H1 (cell line): ENCODE data around the gene TPRG1L. TPM values are rescaled to one million over a fixed set of nuclear protein-coding genes. Genes with fewer than 3 reads are reported as not detected.

Experiments used
- CTCF ChIA-PET: fragments of 300-600 bp; sonication (Branson Sonifier 250); formaldehyde crosslinking; loops from one replicate; lab custom pipeline; 2021; ENCODE audit not compliant: partially characterized antibody; lab: Charles Lee
- POLR2A ChIA-PET: fragments of 300-600 bp; sonication (Branson Sonifier 250); formaldehyde crosslinking; loops from one replicate; lab custom pipeline; 2021; ENCODE audit warnings: inconsistent platforms; ENCODE audit not compliant: partially characterized antibody; lab: Charles Lee
- DNase-seq, 2 experiments: peaks; one replicate each; pipeline versions ENCODE4 v3.0.0 to v3.0.0-alpha.2; 2010 to 2022; ENCODE audit warnings: low spot score in 2 of 2, low read depth in 1 of 2, mixed read lengths in 1 of 2
- FAIRE-seq: peaks from 2 replicates; lab custom pipeline; 2011; peaks lifted over from hg19 to GRCh38; lab: Jason Lieb, UNC
- H2AFZ ChIP-seq: 2 replicates; pipeline ENCODE4 v1.8.1; 2012; ENCODE audit warnings: low read length, inconsistent platforms
- H2AK5ac ChIP-seq: 2 replicates; pipeline ENCODE4 v1.6.1; 2013; ENCODE audit warnings: low read depth, low read length
- H2BK120ac ChIP-seq: replicated peaks from 2 replicates; pipeline ENCODE3; 2013; ENCODE audit warnings: low read depth, low read length, inconsistent platforms
- H2BK12ac ChIP-seq: 2 replicates; pipeline ENCODE4 v1.6.1; 2013; ENCODE audit warnings: low read depth, low read length
- H2BK15ac ChIP-seq: 2 replicates; pipeline ENCODE4 v1.6.1; 2013; ENCODE audit warnings: low read length
- H2BK20ac ChIP-seq: 2 replicates; pipeline ENCODE4 v1.6.1; 2013; ENCODE audit warnings: low read length
- H2BK5ac ChIP-seq: 2 replicates; pipeline ENCODE4 v1.6.1; 2013; ENCODE audit warnings: low read depth, low read length
- H3K14ac ChIP-seq: 2 replicates; pipeline ENCODE4 v1.6.1; 2013; ENCODE audit warnings: inconsistent platforms; ENCODE audit not compliant: insufficient read length
- H3K18ac ChIP-seq: 2 replicates; pipeline ENCODE4 v1.6.1; 2013; ENCODE audit warnings: low read length; ENCODE audit errors: extremely low read depth
- H3K23ac ChIP-seq: 2 replicates; pipeline ENCODE4 v1.6.1; 2013; ENCODE audit warnings: inconsistent platforms; ENCODE audit not compliant: insufficient read length
- H3K23me2 ChIP-seq: 2 replicates; pipeline ENCODE4 v1.6.1; 2013; ENCODE audit warnings: low read depth, low read length
- H3K27ac ChIP-seq: 2 replicates; pipeline ENCODE4 v1.6.1; 2011; ENCODE audit warnings: low read depth, low read length, inconsistent platforms
- H3K27me3 ChIP-seq, 4 experiments: replicated peaks in 1 of 4; 1 replicate in 1 of 4; 2 replicates in 3 of 4; pipeline versions ENCODE4 v1.6.1 to v1.8.1; 2011 to 2013; ENCODE audit warnings: low read length in 3 of 4, mild to moderate bottlenecking in 3 of 4, inconsistent platforms in 2 of 4, mixed read lengths in 2 of 4, moderate library complexity in 1 of 4; ENCODE audit not compliant: control insufficient read depth in 3 of 4, insufficient read depth in 3 of 4; ENCODE audit errors: extremely low read depth in 1 of 4
- H3K36me3 ChIP-seq, 4 experiments: 2 replicates each; pipeline versions ENCODE4 v1.6.1 to v1.8.1; 2011 to 2013; ENCODE audit warnings: mild to moderate bottlenecking in 4 of 4, low read length in 3 of 4, moderate library complexity in 2 of 4, control low read depth in 1 of 4, inconsistent platforms in 1 of 4; ENCODE audit not compliant: insufficient read depth in 4 of 4, control insufficient read depth in 2 of 4
- H3K4ac ChIP-seq: replicated peaks from 2 replicates; pipeline ENCODE3; 2013; ENCODE audit warnings: low read length, low read depth, mixed read lengths, inconsistent platforms; ENCODE audit not compliant: insufficient read length
- H3K4me1 ChIP-seq, 4 experiments: replicated peaks in 1 of 4; 1 replicate in 1 of 4; 2 replicates in 3 of 4; pipeline versions ENCODE4 v1.6.1 to v1.8.1; 2011 to 2013; ENCODE audit warnings: low read length in 3 of 4, inconsistent platforms in 2 of 4, mixed read lengths in 1 of 4; ENCODE audit not compliant: insufficient read depth in 4 of 4, control insufficient read depth in 3 of 4
- H3K4me2 ChIP-seq, 2 experiments: 2 replicates each; pipeline versions ENCODE4 v1.6.1 to v1.8.1; 2011 to 2013; ENCODE audit warnings: low read depth in 2 of 2, low read length in 2 of 2, control low read depth in 1 of 2, inconsistent platforms in 1 of 2, mild to moderate bottlenecking in 1 of 2; ENCODE audit not compliant: insufficient read depth in 1 of 2
- H3K4me3 ChIP-seq, 4 experiments: fragments of 200-600, 300-600 bp in 1 of 4; sonication (generic), shearing (Covaris generic), sonication (Bioruptor Twin) in 1 of 4; 2 replicates each; pipeline versions ENCODE4 v1.5.1 to v1.8.1; 2011 to 2016; ENCODE audit warnings: low read length in 4 of 4, low read depth in 3 of 4, control low read depth in 2 of 4, inconsistent platforms in 2 of 4, mild to moderate bottlenecking in 2 of 4, mixed read lengths in 1 of 4, moderate library complexity in 1 of 4; ENCODE audit not compliant: insufficient read depth in 2 of 4; ENCODE audit errors: extremely low read depth in 1 of 4
- H3K56ac ChIP-seq: replicated peaks from 2 replicates; pipeline ENCODE3; 2013; ENCODE audit warnings: low read depth, mild to moderate bottlenecking, mixed read lengths, low read length, inconsistent platforms; ENCODE audit not compliant: insufficient read length
- H3K79me1 ChIP-seq: 2 replicates; pipeline ENCODE4 v1.6.1; 2013; ENCODE audit warnings: low read depth, low read length, control low read depth
- H3K79me2 ChIP-seq, 2 experiments: 2 replicates each; pipeline versions ENCODE4 v1.6.1 to v1.8.1; 2012 to 2013; ENCODE audit warnings: low read length in 2 of 2, mild to moderate bottlenecking in 2 of 2, inconsistent platforms in 1 of 2; ENCODE audit not compliant: insufficient read depth in 2 of 2, control insufficient read depth in 1 of 2
- H3K9ac ChIP-seq, 4 experiments: replicated peaks in 1 of 4; 1 replicate in 1 of 4; 2 replicates in 3 of 4; pipeline versions ENCODE4 v1.6.1 to v1.8.1; 2011 to 2013; ENCODE audit warnings: low read depth in 3 of 4, low read length in 3 of 4, control low read depth in 2 of 4, mild to moderate bottlenecking in 2 of 4, moderate library complexity in 2 of 4, inconsistent platforms in 1 of 4; ENCODE audit errors: extremely low read depth in 1 of 4
- H3K9me3 ChIP-seq, 2 experiments: 2 replicates each; pipeline versions ENCODE4 v1.6.1 to v1.8.1; 2012 to 2013; ENCODE audit warnings: mild to moderate bottlenecking in 2 of 2, moderate library complexity in 2 of 2, control low read depth in 1 of 2, inconsistent platforms in 1 of 2, low read depth in 1 of 2, low read length in 1 of 2, mixed read lengths in 1 of 2; ENCODE audit not compliant: insufficient read depth in 2 of 2
- H4K20me1 ChIP-seq, 2 experiments: replicated peaks in 1 of 2; 2 replicates each; pipeline versions ENCODE3 to v1.8.1; 2011 to 2013; ENCODE audit warnings: inconsistent platforms in 2 of 2, low read length in 2 of 2, mild to moderate bottlenecking in 1 of 2; ENCODE audit not compliant: insufficient read depth in 2 of 2, control insufficient read depth in 1 of 2
- H4K5ac ChIP-seq: 2 replicates; pipeline ENCODE4 v1.6.1; 2013; ENCODE audit warnings: low read length, low read depth, mixed read lengths, inconsistent platforms; ENCODE audit not compliant: insufficient read length
- H4K8ac ChIP-seq: 2 replicates; pipeline ENCODE4 v1.8.0; 2013; ENCODE audit warnings: mild to moderate bottlenecking, moderate library complexity, low read length, inconsistent platforms; ENCODE audit not compliant: insufficient read depth; ENCODE audit errors: extremely low read depth
- H4K91ac ChIP-seq: replicated peaks from 2 replicates; pipeline ENCODE3; 2013; ENCODE audit warnings: low read length, mixed read lengths, inconsistent platforms; ENCODE audit not compliant: insufficient read length
- BACH1 ChIP-seq: IDR thresholded peaks from 2 replicates; pipeline ENCODE4 v1.6.1; 2012; ENCODE audit warnings: low read length, improper control_type of control experiment
- BRCA1 ChIP-seq: IDR thresholded peaks from 2 replicates; pipeline ENCODE4 v1.6.1; 2012; ENCODE audit warnings: low read depth, low read length, improper control_type of control experiment
- CBX5 ChIP-seq: fragments of 300-800, 300-1000 bp; sonication (generic); IDR thresholded peaks from 2 replicates; pipeline ENCODE4 v1.7.1; 2016; ENCODE audit warnings: antibody characterized with exemption, low read length, low read depth
- CHD2 ChIP-seq: IDR thresholded peaks from 2 replicates; pipeline ENCODE4 v1.6.1; 2012; ENCODE audit warnings: low read length, improper control_type of control experiment
- EP300 ChIP-seq, 2 experiments: IDR thresholded peaks; 1 replicate in 1 of 2; 2 replicates in 1 of 2; pipeline ENCODE4 v1.6.1; 2011 to 2012; ENCODE audit warnings: low read depth in 2 of 2, low read length in 2 of 2, mild to moderate bottlenecking in 2 of 2, borderline replicate concordance in 1 of 2, inconsistent platforms in 1 of 2, moderate library complexity in 1 of 2
- JUN ChIP-seq: IDR thresholded peaks from 2 replicates; pipeline ENCODE4 v1.6.1; 2011; ENCODE audit warnings: low read depth, mild to moderate bottlenecking, improper control_type of control experiment, low read length
- KDM4A ChIP-seq: IDR thresholded peaks from one replicate; pipeline ENCODE4 v1.7.1; 2012; ENCODE audit warnings: low read depth, mild to moderate bottlenecking, moderate library complexity, low read length, inconsistent platforms; ENCODE audit not compliant: severe bottlenecking
- MAFK ChIP-seq: IDR thresholded peaks from 2 replicates; pipeline ENCODE4 v1.6.1; 2012; ENCODE audit warnings: low read depth, mild to moderate bottlenecking, improper control_type of control experiment, low read length
- NRF1 ChIP-seq: IDR thresholded peaks from 2 replicates; pipeline ENCODE4 v1.6.1; 2011; ENCODE audit warnings: mild to moderate bottlenecking, low read depth, low read length, improper control_type of control experiment
- RFX5 ChIP-seq: IDR thresholded peaks from 2 replicates; pipeline ENCODE4 v1.6.1; 2011; ENCODE audit warnings: low read depth, low read length, improper control_type of control experiment, borderline replicate concordance
- SIN3A ChIP-seq, 2 experiments: IDR thresholded peaks in 1 of 2; conservative IDR thresholded peaks in 1 of 2; 2 replicates each; pipeline ENCODE4 v1.6.1; 2011 to 2012; ENCODE audit warnings: low read length in 2 of 2, improper control_type of control experiment in 1 of 2, low read depth in 1 of 2, mild to moderate bottlenecking in 1 of 2
- SP1 ChIP-seq: IDR thresholded peaks from 2 replicates; pipeline ENCODE4 v1.6.1; 2011; ENCODE audit warnings: low read depth, low read length
- TCF12 ChIP-seq: IDR thresholded peaks from 2 replicates; pipeline ENCODE4 v1.6.1; 2011; ENCODE audit warnings: low read depth, mild to moderate bottlenecking, low read length
- WGBS, 2 experiments: shearing (Covaris generic) in 1 of 2; methylation state at CpG; one replicate each; pipeline versions ENCODE4 v1.1.6 to v1.1.7; 2013 to 2015; ENCODE audit warnings: low lambda C conversion rate in 2 of 2, mixed read lengths in 2 of 2, inconsistent platforms in 1 of 2, low coverage in 1 of 2, missing lambda C conversion rate in 1 of 2; ENCODE audit not compliant: insufficient replicate concordance in 2 of 2, insufficient coverage in 1 of 2, insufficient read length in 1 of 2; ENCODE audit errors: extremely low coverage in 1 of 2, missing lambda C conversion rate in 1 of 2; 5-methylcytosine and 5-hydroxymethylcytosine counted together
- polyA plus RNA-seq, 7 experiments: library from polyadenylated mRNA; depleted of rRNA in 3 of 7; stranded (reverse) in 5 of 7; unstranded in 2 of 7; fragments of >200 nt in 5 of 7; fragments of 200-250 nt in 2 of 7; gene quantifications; 1 replicate in 5 of 7; 2 replicates in 1 of 7; 4 replicates in 1 of 7; pipeline versions ENCODE4 v1.2.1 to v1.2.3, GENCODE V29; 2011 to 2013; ENCODE audit warnings: missing spikeins in 2 of 7, mixed read lengths in 2 of 7
- total RNA-seq: library from RNA; stranded (reverse); fragmentation: NEBNext Ultra II Directional; extraction: Animal tissue kit (Norgen Biotek cat#: 25700); gene quantifications from 2 replicates; pipeline ENCODE4 v1.2.1, GENCODE V29; 2021

TPRG1L gene
- total and polyA plus RNA-seq, 2 of the 8 experiments (the other 6 are each of a cell fraction or from before 2014, with no cell fraction given) = 21.7 to 22.3 TPM

GRCh38 chr1:3634059-3634800 is 9.4 kb downstream of the TPRG1L start:
- no peaks in the 10 kb centered on the region for H3K79me1 ChIP-seq
- H3K4ac ChIP-seq = no peak overlapping the region
- H2BK12ac ChIP-seq = no peak overlapping the region
- no peak overlapping the region; the same call in 1 of the 2 replicates for H4K8ac ChIP-seq
- H3K18ac ChIP-seq = no peak overlapping the region
- H4K20me1 ChIP-seq = peaks cover 4 to 11% of the 10 kb centered on the region in 2 experiments
- FAIRE-seq (no peak), DNase-seq (no peak)
- no peaks in the 10 kb centered on the region for H3K9me3 ChIP-seq
- H2BK20ac ChIP-seq = no peak overlapping the region
- no peak overlapping the region for H3K9ac ChIP-seq
- CTCF ChIA-PET = interaction anchor here (0.9 to 1.5 kb wide), 5 partner anchors 9 to 202 kb away, joined by 3 to 4 read pairs (median 3); no protein-coding TSS in a partner anchor
- H3K36me3 ChIP-seq = peaks cover 6 to 35% (median 11%) of the 10 kb centered on the region in 4 experiments
- peaks cover 0 to 10% (median 2%) of the 10 kb centered on the region in 4 experiments; a peak in 3 of 7 replicates for H3K4me1 ChIP-seq
- H3K4me3 ChIP-seq = no peak overlapping the region
- no peak overlapping the region for H4K91ac ChIP-seq
- H3K27me3 ChIP-seq = no peaks in the 10 kb centered on the region
- no peaks in the 10 kb centered on the region for H3K23me2 ChIP-seq
- no peak overlapping the region for H2BK120ac ChIP-seq
- H2BK15ac ChIP-seq = no peak overlapping the region
- H3K14ac ChIP-seq = no peak overlapping the region
- H3K27ac ChIP-seq = no peak overlapping the region
- no peak overlapping the region for H3K56ac ChIP-seq
- no peak overlapping the region for H2BK5ac ChIP-seq
- no peak overlapping the region for H2AFZ ChIP-seq
- no peaks in the 10 kb centered on the region for H3K79me2 ChIP-seq
- no peak overlapping the region for H4K5ac ChIP-seq
- H3K4me2 ChIP-seq = no peak overlapping the region
- POLR2A ChIA-PET = interaction anchor here (1.6 kb wide), 1 partner anchor 13 kb away, joined by 5 read pairs; no protein-coding TSS in a partner anchor
- 92% methylated on average over 20 of the region's 22 CpGs; no CpG with 5 or more reads in 1 of the 2 experiments for WGBS, 2 experiments
- no peak overlapping the region for H2AK5ac ChIP-seq
- no peak overlapping the region for H3K23ac ChIP-seq
- TF ChIP-seq NRF1 = no peak
- no peak for TF ChIP-seq MAFK
- TF ChIP-seq KDM4A = no peak
- TF ChIP-seq SP1 = no peak
- TF ChIP-seq CBX5 = no peak
- no peak for TF ChIP-seq JUN
- no peak for TF ChIP-seq CHD2
- no peak for TF ChIP-seq TCF12
- TF ChIP-seq SIN3A (conservative IDR thresholded peaks at IDR 0.05 in 1 of 2, IDR thresholded peaks at IDR 0.05 in 1 of 2; ENCODE audit: low read depth in 1 of 2, low read length in 2 of 2) = no peak
- TF ChIP-seq BRCA1 = no peak
- no peak for TF ChIP-seq BACH1
- TF ChIP-seq EP300 (IDR thresholded peaks at IDR 0.05; ENCODE audit: borderline replicate concordance in 1 of 2, low read depth in 2 of 2, low read length in 2 of 2) = no peak
- no peak for TF ChIP-seq RFX5
